GM12878 (cell line): ENCODE measurements around the gene GRAMD1B. TPM values are rescaled to one million over a fixed set of nuclear protein-coding genes. Genes with fewer than 3 reads are reported as not detected.
A peak's percentile ranks its signal among the peaks of the same experiment; 100 is the strongest.

Experiments used
- ATAC-seq: fragments of 200-7000 bp; cut with Tn5 transposase; 3 replicates; pipeline ENCODE4 v1.9.1; 2020; ENCODE audit warnings: mild to moderate bottlenecking, moderate library complexity
- BruUV-seq: library from RNA; stranded (reverse); fragments of 400-500 nt; replicated peaks from 2 replicates; lab custom pipeline; 2021; lab: Mats Ljungman, UMichigan
- CTCF ChIA-PET: fragments of 300-600 bp; sonication (Branson Sonifier 250); formaldehyde crosslinking; extraction: SDS; loops from one replicate; lab custom pipeline; 2021; ENCODE audit warnings: inconsistent platforms; lab: Yijun Ruan, JAX
- POLR2A ChIA-PET: fragments of 350-600 bp; formaldehyde crosslinking; extraction: SDS; loops from one replicate; lab custom pipeline; 2021; ENCODE audit warnings: inconsistent platforms; lab: Charles Lee
- RAD21 ChIA-PET: fragments of 300-600 bp; sonication (Branson Sonifier 250); formaldehyde crosslinking; loops from one replicate; lab custom pipeline; 2023; ENCODE audit warnings: antibody characterized with exemption; ENCODE audit not compliant: unreplicated experiment; lab: Charles Lee
- SMC1A ChIA-PET: fragments of 300-600 bp; sonication (Branson Sonifier 250); formaldehyde crosslinking; loops from one replicate; lab custom pipeline; 2023; ENCODE audit not compliant: unreplicated experiment, uncharacterized antibody; lab: Charles Lee
- DNase-seq: peaks from one replicate; pipeline ENCODE4 v3.0.0-alpha.2; 2011; ENCODE audit warnings: low read depth, low spot score
- FAIRE-seq: peaks from 3 replicates; lab custom pipeline; 2011; peaks lifted over from hg19 to GRCh38; lab: Jason Lieb, UNC
- H2AFZ ChIP-seq: 2 replicates; pipeline ENCODE4 v1.6.0; 2011; ENCODE audit warnings: low read depth, low read length, control low read depth; ENCODE audit not compliant: control insufficient read depth
- H3K27ac ChIP-seq: 2 replicates; pipeline ENCODE4 v1.5.1; 2011; ENCODE audit warnings: control low read depth; ENCODE audit not compliant: control insufficient read depth, insufficient read depth
- H3K27me3 ChIP-seq, 2 experiments: replicated peaks in 1 of 2; 2 replicates each; pipeline versions ENCODE4 v1.6.0 to v1.6.1; 2011; ENCODE audit warnings: low read length in 1 of 2; ENCODE audit not compliant: control insufficient read depth in 2 of 2, insufficient read depth in 2 of 2
- H3K36me3 ChIP-seq, 2 experiments: 2 replicates each; pipeline ENCODE4 v1.5.1; 2011; ENCODE audit warnings: low read length in 1 of 2; ENCODE audit not compliant: control insufficient read depth in 2 of 2, insufficient read depth in 2 of 2
- H3K4me1 ChIP-seq: 2 replicates; pipeline ENCODE4 v1.6.1; 2011; ENCODE audit warnings: mild to moderate bottlenecking, low read length, moderate library complexity, mixed read lengths; ENCODE audit not compliant: control insufficient read depth, insufficient read depth
- H3K4me2 ChIP-seq: 2 replicates; pipeline ENCODE4 v1.6.0; 2011; ENCODE audit warnings: control low read depth; ENCODE audit not compliant: control insufficient read depth, insufficient read depth
- H3K4me3 ChIP-seq: fragments of 200-600 bp; sonication (generic); 2 replicates; pipeline ENCODE4 v1.5.1; 2016
- H3K79me2 ChIP-seq: 2 replicates; pipeline ENCODE4 v1.6.0; 2011; ENCODE audit warnings: low read length; ENCODE audit not compliant: control insufficient read depth, insufficient read depth
- H3K9ac ChIP-seq: 2 replicates; pipeline ENCODE4 v1.8.0; 2011; ENCODE audit warnings: low read length, control low read depth, mixed read lengths; ENCODE audit not compliant: control insufficient read depth, insufficient read depth
- H3K9me3 ChIP-seq: replicated peaks from 3 replicates; pipeline ENCODE4 v1.5.1; 2011; ENCODE audit warnings: mild to moderate bottlenecking, low read length; ENCODE audit not compliant: control insufficient read depth, insufficient read depth
- H4K20me1 ChIP-seq: 2 replicates; pipeline ENCODE4 v1.6.0; 2011; ENCODE audit not compliant: control insufficient read depth, insufficient read depth
- ASH2L ChIP-seq: fragments of 300-600, 200-600 bp; sonication (generic); IDR thresholded peaks from 2 replicates; pipeline ENCODE4 v1.6.1; 2017; ENCODE audit warnings: low read depth, mild to moderate bottlenecking, borderline replicate concordance
- KDM1A ChIP-seq: fragments of 200-600 bp; sonication (generic); IDR thresholded peaks from 2 replicates; pipeline ENCODE4 v1.6.1; 2016; ENCODE audit warnings: borderline replicate concordance
- NFYB ChIP-seq: IDR thresholded peaks from 2 replicates; pipeline ENCODE4 v1.6.1; 2011; ENCODE audit warnings: low read depth, mild to moderate bottlenecking, low read length, improper control_type of control experiment, moderate library complexity; ENCODE audit not compliant: insufficient read depth
- RFX5 ChIP-seq: IDR thresholded peaks from 2 replicates; pipeline ENCODE4 v1.6.1; 2011; ENCODE audit warnings: low read depth, low read length, improper control_type of control experiment
- ZNF622 ChIP-seq: fragments of 450-650 bp; IDR thresholded peaks from 2 replicates; pipeline ENCODE4 v1.6.1; 2017; ENCODE audit warnings: mild to moderate bottlenecking, inconsistent platforms
- WGBS: methylation state at CpG from one replicate; pipeline ENCODE4 v1.1.6; 2016; ENCODE audit warnings: low lambda C conversion rate; ENCODE audit not compliant: insufficient replicate concordance, insufficient coverage; ENCODE audit errors: missing lambda C conversion rate; 5-methylcytosine and 5-hydroxymethylcytosine counted together
- in situ Hi-C: fragments of 300-500 bp; cut with MboI; formaldehyde crosslinking; loops from 9 replicates; pipeline ENCODE4 v1.14.3; 2018; ENCODE audit warnings: mixed read lengths
- intact Hi-C: fragments of 100-400 bp; cut with micrococcal nuclease; formaldehyde crosslinking; loops from one replicate; pipeline ENCODE4 v1.14.2; 2022; ENCODE audit not compliant: unreplicated experiment
- polyA plus RNA-seq, 11 experiments: library from polyadenylated mRNA; depleted of rRNA in 4 of 11; unstranded in 6 of 11; stranded (reverse) in 5 of 11; fragments of >200 nt; fragmentation: Nextera tagmentation in 4 of 11; fragmentation: Illumina TruSeq in 1 of 11; extraction: Ambion mirVana in 4 of 11; extraction: Trizol in 1 of 11; gene quantifications; 1 replicate in 1 of 11; 2 replicates in 10 of 11; pipeline versions ENCODE4 v1.2.1 to v1.2.3, GENCODE V29; 2011 to 2016; ENCODE audit warnings: inconsistent platforms in 2 of 11, missing spikeins in 2 of 11, low read depth in 1 of 11
- total RNA-seq, 4 experiments: library from RNA; depleted of rRNA in 3 of 4; stranded (reverse); fragments of >200 nt in 3 of 4; fragmentation: Illumina TruSeq in 1 of 4; extraction: Trizol in 1 of 4; gene quantifications; 2 replicates each; pipeline versions ENCODE4 v1.2.1 to v1.2.3, GENCODE V29; 2013 to 2021
- TF ChIP-seq, protein P1 (sequence below): fragments of 150-350 bp; IDR thresholded peaks from 2 replicates; pipeline ENCODE4 v1.6.1; 2016; ENCODE audit warnings: low read depth, low read length
- TF ChIP-seq, protein P2 (sequence below): fragments of 450-650 bp; formaldehyde crosslinking; IDR thresholded peaks from 2 replicates; pipeline ENCODE4 v1.5.0; 2022; ENCODE audit warnings: mild to moderate bottlenecking, missing genetic modification characterization
- TF ChIP-seq, protein P3 (sequence below): IDR thresholded peaks from 2 replicates; pipeline ENCODE4 v1.6.1; 2011; ENCODE audit warnings: borderline replicate concordance, low read depth, mild to moderate bottlenecking, moderate library complexity, mixed read lengths, low read length; ENCODE audit not compliant: insufficient read depth; ENCODE audit errors: extremely low read length

Gene GRAMD1B
- total and polyA plus RNA-seq, 10 of the 15 experiments (the other 5 are each of a cell fraction or from before 2014, with no cell fraction given): 1.9 to 49.1 (median 26.9) TPM

DNA sequence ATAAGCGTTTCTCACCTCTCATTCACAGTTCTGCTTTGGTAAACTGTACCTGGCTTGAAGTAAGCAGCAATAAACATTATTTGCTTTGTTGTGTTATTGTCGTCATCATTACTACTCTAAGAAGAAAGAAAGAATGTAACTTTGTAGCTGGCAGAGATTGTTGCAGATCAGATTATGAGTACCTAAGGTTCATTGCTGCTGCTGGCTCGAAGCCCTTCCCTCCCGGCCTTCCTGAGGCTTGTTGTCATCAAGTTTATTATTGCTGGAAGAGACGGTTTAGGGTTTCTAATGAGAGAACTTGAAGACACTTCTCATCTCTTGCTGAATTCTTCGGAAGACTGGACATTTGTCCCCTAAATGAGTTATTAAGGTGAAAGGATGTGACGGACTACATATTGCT is 101.3 kb downstream of the GRAMD1B start (continued):
- TF ChIP-seq, protein P1, sequence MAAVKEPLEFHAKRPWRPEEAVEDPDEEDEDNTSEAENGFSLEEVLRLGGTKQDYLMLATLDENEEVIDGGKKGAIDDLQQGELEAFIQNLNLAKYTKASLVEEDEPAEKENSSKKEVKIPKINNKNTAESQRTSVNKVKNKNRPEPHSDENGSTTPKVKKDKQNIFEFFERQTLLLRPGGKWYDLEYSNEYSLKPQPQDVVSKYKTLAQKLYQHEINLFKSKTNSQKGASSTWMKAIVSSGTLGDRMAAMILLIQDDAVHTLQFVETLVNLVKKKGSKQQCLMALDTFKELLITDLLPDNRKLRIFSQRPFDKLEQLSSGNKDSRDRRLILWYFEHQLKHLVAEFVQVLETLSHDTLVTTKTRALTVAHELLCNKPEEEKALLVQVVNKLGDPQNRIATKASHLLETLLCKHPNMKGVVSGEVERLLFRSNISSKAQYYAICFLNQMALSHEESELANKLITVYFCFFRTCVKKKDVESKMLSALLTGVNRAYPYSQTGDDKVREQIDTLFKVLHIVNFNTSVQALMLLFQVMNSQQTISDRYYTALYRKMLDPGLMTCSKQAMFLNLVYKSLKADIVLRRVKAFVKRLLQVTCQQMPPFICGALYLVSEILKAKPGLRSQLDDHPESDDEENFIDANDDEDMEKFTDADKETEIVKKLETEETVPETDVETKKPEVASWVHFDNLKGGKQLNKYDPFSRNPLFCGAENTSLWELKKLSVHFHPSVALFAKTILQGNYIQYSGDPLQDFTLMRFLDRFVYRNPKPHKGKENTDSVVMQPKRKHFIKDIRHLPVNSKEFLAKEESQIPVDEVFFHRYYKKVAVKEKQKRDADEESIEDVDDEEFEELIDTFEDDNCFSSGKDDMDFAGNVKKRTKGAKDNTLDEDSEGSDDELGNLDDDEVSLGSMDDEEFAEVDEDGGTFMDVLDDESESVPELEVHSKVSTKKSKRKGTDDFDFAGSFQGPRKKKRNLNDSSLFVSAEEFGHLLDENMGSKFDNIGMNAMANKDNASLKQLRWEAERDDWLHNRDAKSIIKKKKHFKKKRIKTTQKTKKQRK: no peak
- TF ChIP-seq NFYB: no peak
- no peak for TF ChIP-seq RFX5

DNA sequence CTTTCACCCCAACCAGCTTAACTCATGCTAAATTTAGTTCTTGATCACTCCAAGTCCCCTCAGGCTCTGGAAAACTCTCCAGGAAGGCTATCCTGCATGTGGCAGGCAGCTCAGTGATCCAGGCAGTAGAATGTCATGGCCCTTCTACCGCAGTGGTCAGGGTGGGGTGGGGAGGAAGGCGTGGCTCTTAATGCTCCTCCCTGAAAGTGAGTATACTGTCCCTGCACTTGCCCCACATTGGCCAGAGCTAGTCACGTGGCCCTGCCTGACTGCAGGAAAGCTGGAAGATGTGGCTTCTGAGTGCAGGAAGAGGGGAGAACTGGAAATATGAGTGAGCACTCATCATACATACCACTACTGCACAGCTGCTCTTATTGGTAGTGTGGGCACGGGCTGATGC is 102.1 kb downstream of the GRAMD1B start:
- H3K27ac ChIP-seq: no peak overlapping the region
- H3K36me3 ChIP-seq: no peaks in the 10 kb centered on the region; a peak in 1 of 4 replicates
- no peak overlapping the region for H2AFZ ChIP-seq
- H3K79me2 ChIP-seq: no peaks in the 10 kb centered on the region
- H3K4me1 ChIP-seq: no peaks in the 10 kb centered on the region
- no TSS peak for BruUV-seq
- H3K9me3 ChIP-seq: no peaks in the 10 kb centered on the region; the same call in 2 of the 3 replicates
- TF ChIP-seq, protein P2, sequence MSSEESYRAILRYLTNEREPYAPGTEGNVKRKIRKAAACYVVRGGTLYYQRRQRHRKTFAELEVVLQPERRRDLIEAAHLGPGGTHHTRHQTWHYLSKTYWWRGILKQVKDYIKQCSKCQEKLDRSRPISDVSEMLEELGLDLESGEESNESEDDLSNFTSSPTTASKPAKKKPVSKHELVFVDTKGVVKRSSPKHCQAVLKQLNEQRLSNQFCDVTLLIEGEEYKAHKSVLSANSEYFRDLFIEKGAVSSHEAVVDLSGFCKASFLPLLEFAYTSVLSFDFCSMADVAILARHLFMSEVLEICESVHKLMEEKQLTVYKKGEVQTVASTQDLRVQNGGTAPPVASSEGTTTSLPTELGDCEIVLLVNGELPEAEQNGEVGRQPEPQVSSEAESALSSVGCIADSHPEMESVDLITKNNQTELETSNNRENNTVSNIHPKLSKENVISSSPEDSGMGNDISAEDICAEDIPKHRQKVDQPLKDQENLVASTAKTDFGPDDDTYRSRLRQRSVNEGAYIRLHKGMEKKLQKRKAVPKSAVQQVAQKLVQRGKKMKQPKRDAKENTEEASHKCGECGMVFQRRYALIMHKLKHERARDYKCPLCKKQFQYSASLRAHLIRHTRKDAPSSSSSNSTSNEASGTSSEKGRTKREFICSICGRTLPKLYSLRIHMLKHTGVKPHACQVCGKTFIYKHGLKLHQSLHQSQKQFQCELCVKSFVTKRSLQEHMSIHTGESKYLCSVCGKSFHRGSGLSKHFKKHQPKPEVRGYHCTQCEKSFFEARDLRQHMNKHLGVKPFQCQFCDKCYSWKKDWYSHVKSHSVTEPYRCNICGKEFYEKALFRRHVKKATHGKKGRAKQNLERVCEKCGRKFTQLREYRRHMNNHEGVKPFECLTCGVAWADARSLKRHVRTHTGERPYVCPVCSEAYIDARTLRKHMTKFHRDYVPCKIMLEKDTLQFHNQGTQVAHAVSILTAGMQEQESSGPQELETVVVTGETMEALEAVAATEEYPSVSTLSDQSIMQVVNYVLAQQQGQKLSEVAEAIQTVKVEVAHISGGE: no peak
- no peak for TF ChIP-seq KDM1A
- no peak for TF ChIP-seq ZNF622
- TF ChIP-seq ASH2L: no peak
- 0 out of 2 replicates have a peak, but pooled peaks have one; percentile 57 for TF ChIP-seq NFYB
- TF ChIP-seq, protein P3, sequence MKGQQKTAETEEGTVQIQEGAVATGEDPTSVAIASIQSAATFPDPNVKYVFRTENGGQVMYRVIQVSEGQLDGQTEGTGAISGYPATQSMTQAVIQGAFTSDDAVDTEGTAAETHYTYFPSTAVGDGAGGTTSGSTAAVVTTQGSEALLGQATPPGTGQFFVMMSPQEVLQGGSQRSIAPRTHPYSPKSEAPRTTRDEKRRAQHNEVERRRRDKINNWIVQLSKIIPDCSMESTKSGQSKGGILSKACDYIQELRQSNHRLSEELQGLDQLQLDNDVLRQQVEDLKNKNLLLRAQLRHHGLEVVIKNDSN: peak; percentile 44
- FAIRE-seq (no peak), ATAC-seq (no peak), DNase-seq (no peak)
- WGBS: 44% methylated on average over 4 of the region's 4 CpGs
- no peaks in the 10 kb centered on the region for H4K20me1 ChIP-seq
- intact Hi-C loops: no loop called here
- ChIA-PET POLR2A (interaction anchor here (0.7 kb wide), 1 partner anchor 303 kb away, joined by 7 read pairs; no protein-coding TSS in a partner anchor), CTCF (interaction anchor here (1.5 kb wide), 1 partner anchor 125 kb away, joined by 4 read pairs; no protein-coding TSS in a partner anchor), SMC1A (no interaction called here), RAD21 (interaction anchor here (0.6 kb wide), 1 partner anchor 39 kb away, joined by 3 read pairs; no protein-coding TSS in a partner anchor)
- no peaks in the 10 kb centered on the region for H3K27me3 ChIP-seq
- H3K4me3 ChIP-seq: no peak overlapping the region
- H3K4me2 ChIP-seq: no peak overlapping the region
- in situ Hi-C loops: no loop called here
- H3K9ac ChIP-seq: no peak overlapping the region
